PC-3 (cell line): ENCODE measurements around the gene PRKD2. TPM values are rescaled to one million over a fixed set of nuclear protein-coding genes. Genes with fewer than 3 reads are reported as not detected.

Experiments
- ATAC-seq: fragments of 200-7000 bp; cut with Tn5 transposase; 2 replicates; pipeline ENCODE4 v1.9.1; 2020; ENCODE audit warnings: mild to moderate bottlenecking, moderate library complexity
- BruUV-seq: library from RNA; stranded (reverse); fragments of 400-500 nt; replicated peaks from 2 replicates; lab custom pipeline; 2021; lab: Mats Ljungman, UMichigan
- CTCF ChIA-PET: fragments of 300-600 bp; sonication (Branson Sonifier 250); formaldehyde crosslinking; loops from one replicate; lab custom pipeline; 2022; ENCODE audit warnings: antibody characterized with exemption; lab: Charles Lee
- POLR2A ChIA-PET: fragments of 300-600 bp; sonication (Branson Sonifier 250); formaldehyde crosslinking; loops from one replicate; lab custom pipeline; 2022; ENCODE audit warnings: antibody characterized with exemption; ENCODE audit not compliant: unreplicated experiment; lab: Charles Lee
- DNase-seq: peaks from one replicate; pipeline ENCODE4 v3.0.0-alpha.2; 2015
- H2AFZ ChIP-seq: fragments of 300-600 bp; sonication (generic); 2 replicates; pipeline ENCODE4 v1.6.0; 2016; ENCODE audit warnings: antibody characterized with exemption, low read length
- H3F3A ChIP-seq: fragments of 300-600 bp; sonication (generic); one replicate; pipeline ENCODE4 v1.6.0; 2017; ENCODE audit warnings: antibody characterized with exemption, low read length, control low read depth, mild to moderate bottlenecking; ENCODE audit not compliant: unreplicated experiment
- H3K27ac ChIP-seq: fragments of 300-600 bp; sonication (generic); 2 replicates; pipeline ENCODE4 v1.5.1; 2016; ENCODE audit warnings: mild to moderate bottlenecking, low read length
- H3K27me3 ChIP-seq: fragments of 300-600 bp; sonication (generic); 2 replicates; pipeline ENCODE4 v1.6.1; 2016; ENCODE audit warnings: low read length, mixed read lengths
- H3K36me3 ChIP-seq: fragments of 300-600 bp; sonication (generic); 2 replicates; pipeline ENCODE4 v1.6.1; 2016; ENCODE audit warnings: low read depth, mixed run types, low read length, mixed read lengths
- H3K4me1 ChIP-seq: fragments of 300-600 bp; sonication (generic); 2 replicates; pipeline ENCODE4 v1.5.1; 2016; ENCODE audit warnings: low read length; ENCODE audit not compliant: insufficient read depth
- H3K4me2 ChIP-seq: fragments of 300-600 bp; sonication (generic); 2 replicates; pipeline ENCODE4 v1.6.0; 2016; ENCODE audit warnings: low read length
- H3K4me3 ChIP-seq: fragments of 300-600 bp; sonication (generic); 2 replicates; pipeline ENCODE4 v1.5.1; 2016; ENCODE audit warnings: mild to moderate bottlenecking, low read length, mixed read lengths
- H3K79me2 ChIP-seq: fragments of 300-600 bp; sonication (generic); 2 replicates; pipeline ENCODE4 v1.6.1; 2017; ENCODE audit warnings: low read length, mixed read lengths
- H3K9ac ChIP-seq: fragments of 300-600 bp; sonication (generic); 2 replicates; pipeline ENCODE4 v1.6.0; 2016; ENCODE audit warnings: mild to moderate bottlenecking, low read length
- H3K9me2 ChIP-seq: fragments of 300-600 bp; sonication (generic); replicated peaks from 2 replicates; pipeline ENCODE4 v1.6.1; 2016; ENCODE audit warnings: mixed run types, low read length, mixed read lengths
- H3K9me3 ChIP-seq: fragments of 300-600 bp; sonication (generic); 2 replicates; pipeline ENCODE4 v1.6.1; 2016; ENCODE audit warnings: low read length, mixed read lengths
- H4K20me1 ChIP-seq: fragments of 300-600 bp; sonication (generic); 2 replicates; pipeline ENCODE4 v1.6.1; 2016; ENCODE audit warnings: low read length, mixed read lengths
- CTCF ChIP-seq: fragments of 300-600 bp; sonication (generic); conservative IDR thresholded peaks from 2 replicates; pipeline ENCODE4 v1.5.1; 2017; ENCODE audit warnings: antibody characterized with exemption, low read depth, mild to moderate bottlenecking, low read length
- EZH2 ChIP-seq: fragments of 300-600 bp; sonication (generic); IDR thresholded peaks from one replicate; pipeline ENCODE4 v1.6.1; 2017; ENCODE audit warnings: antibody characterized with exemption, mild to moderate bottlenecking, low read length; ENCODE audit not compliant: unreplicated experiment
- EZH2phosphoT487 ChIP-seq: fragments of 300-600 bp; sonication (generic); IDR thresholded peaks from 2 replicates; pipeline ENCODE4 v1.6.1; 2018; ENCODE audit warnings: mild to moderate bottlenecking, antibody characterized with exemption, low read length, borderline replicate concordance
- intact Hi-C: fragments of 100-400 bp; cut with micrococcal nuclease; formaldehyde crosslinking; loops from 2 replicates; pipeline ENCODE4 v1.9.0; 2023
- total RNA-seq: library from RNA; depleted of rRNA; stranded (reverse); fragments of >200 nt; gene quantifications from 2 replicates; pipeline ENCODE4 v1.2.3, GENCODE V29; 2014

Gene PRKD2
- total RNA-seq, 1 experiment from 2014 or later, result 24.1 TPM

GRCh38 chr19:46719629-46720502, 3.0 kb upstream of the PRKD2 start:
- DNase-seq, result no peak
- no peaks in the 10 kb centered on the region for H3K27me3 ChIP-seq
- H3K4me3 ChIP-seq, result no peak overlapping the region
- no peaks in the 10 kb centered on the region for H3K9me2 ChIP-seq
- H3K4me2 ChIP-seq, result no peak overlapping the region
- CTCF ChIA-PET, result no interaction called here
- POLR2A ChIA-PET, result no interaction called here
- H2AFZ ChIP-seq, result no peak overlapping the region
- H3F3A ChIP-seq, result no peaks in the 10 kb centered on the region
- no peak overlapping the region for H3K27ac ChIP-seq
- H3K9me3 ChIP-seq, result no peaks in the 10 kb centered on the region
- intact Hi-C loops, result no loop called here
- no peaks in the 10 kb centered on the region for H4K20me1 ChIP-seq
- H3K9ac ChIP-seq, result no peak overlapping the region
- H3K79me2 ChIP-seq, result peaks cover 19% of the 10 kb centered on the region
- no peak for ATAC-seq
- peaks cover 10% of the 10 kb centered on the region; the same call in 1 of the 2 replicates for H3K36me3 ChIP-seq
- BruUV-seq, result TSS peak; percentile 22
- TF ChIP-seq EZH2phosphoT487 (no peak), EZH2 (no peak), CTCF (no peak)
- no peaks in the 10 kb centered on the region; the same call in 1 of the 2 replicates for H3K4me1 ChIP-seq

GRCh38 chr19:46718934-46719622, 2.2 kb upstream of the PRKD2 start:
- no peaks in the 10 kb centered on the region for H3K9me3 ChIP-seq
- H3F3A ChIP-seq, result no peaks in the 10 kb centered on the region
- no peaks in the 10 kb centered on the region; the same call in 1 of the 2 replicates for H3K4me1 ChIP-seq
- no peaks in the 10 kb centered on the region for H3K27me3 ChIP-seq
- DNase-seq, result no peak
- peaks cover 10% of the 10 kb centered on the region; the same call in 1 of the 2 replicates for H3K36me3 ChIP-seq
- H3K4me3 ChIP-seq, result no peak overlapping the region
- no peaks in the 10 kb centered on the region for H4K20me1 ChIP-seq
- no peak overlapping the region for H2AFZ ChIP-seq
- CTCF ChIA-PET, result no interaction called here
- H3K79me2 ChIP-seq, result peaks cover 24% of the 10 kb centered on the region
- no peak for ATAC-seq
- TF ChIP-seq CTCF, result no peak
- TF ChIP-seq EZH2, result no peak
- no peak for TF ChIP-seq EZH2phosphoT487
- intact Hi-C loops, result no loop called here
- H3K9me2 ChIP-seq, result no peaks in the 10 kb centered on the region
- no peak overlapping the region for H3K9ac ChIP-seq
- no peak overlapping the region for H3K4me2 ChIP-seq
- no TSS peak for BruUV-seq
- POLR2A ChIA-PET, result no interaction called here
- H3K27ac ChIP-seq, result no peak overlapping the region
